ENCODE measurements around the gene SNURF. TPM values are rescaled to one million over a fixed set of nuclear protein-coding genes. Genes with fewer than 3 reads are reported as not detected.

The SNURF gene
- total and polyA plus RNA-seq, 2 experiments from 2014 or later = 7.2 to 12.0 TPM

DNA sequence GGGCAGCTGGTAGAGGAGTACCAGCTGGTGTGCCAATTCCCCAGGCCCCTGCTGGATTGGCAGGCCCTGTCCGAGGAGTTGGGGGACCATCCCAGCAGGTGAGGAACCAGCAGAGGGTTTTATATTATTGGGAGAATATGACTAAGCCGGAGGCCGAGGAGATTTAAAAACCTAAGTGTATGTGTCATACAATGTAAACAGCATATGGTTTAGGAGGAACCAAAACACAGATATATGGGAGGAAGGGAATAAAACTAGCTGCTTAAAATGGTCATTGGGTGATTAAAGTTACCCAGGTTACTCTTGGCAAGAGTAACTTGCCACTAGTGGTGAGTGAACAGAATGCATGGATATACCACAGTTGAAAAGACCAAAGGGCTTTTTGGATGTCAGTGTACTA is 22.1 kb downstream of the SNURF start:
- H4K20me1 ChIP-seq (ENCODE audit: insufficient read depth, poor library complexity, severe bottlenecking) = no peaks in the 10 kb centered on the region
- no peaks in the 10 kb centered on the region for H3K27me3 ChIP-seq
- TF ChIP-seq, protein P1, sequence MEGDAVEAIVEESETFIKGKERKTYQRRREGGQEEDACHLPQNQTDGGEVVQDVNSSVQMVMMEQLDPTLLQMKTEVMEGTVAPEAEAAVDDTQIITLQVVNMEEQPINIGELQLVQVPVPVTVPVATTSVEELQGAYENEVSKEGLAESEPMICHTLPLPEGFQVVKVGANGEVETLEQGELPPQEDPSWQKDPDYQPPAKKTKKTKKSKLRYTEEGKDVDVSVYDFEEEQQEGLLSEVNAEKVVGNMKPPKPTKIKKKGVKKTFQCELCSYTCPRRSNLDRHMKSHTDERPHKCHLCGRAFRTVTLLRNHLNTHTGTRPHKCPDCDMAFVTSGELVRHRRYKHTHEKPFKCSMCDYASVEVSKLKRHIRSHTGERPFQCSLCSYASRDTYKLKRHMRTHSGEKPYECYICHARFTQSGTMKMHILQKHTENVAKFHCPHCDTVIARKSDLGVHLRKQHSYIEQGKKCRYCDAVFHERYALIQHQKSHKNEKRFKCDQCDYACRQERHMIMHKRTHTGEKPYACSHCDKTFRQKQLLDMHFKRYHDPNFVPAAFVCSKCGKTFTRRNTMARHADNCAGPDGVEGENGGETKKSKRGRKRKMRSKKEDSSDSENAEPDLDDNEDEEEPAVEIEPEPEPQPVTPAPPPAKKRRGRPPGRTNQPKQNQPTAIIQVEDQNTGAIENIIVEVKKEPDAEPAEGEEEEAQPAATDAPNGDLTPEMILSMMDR (IDR thresholded peaks at IDR 0.05; ENCODE audit: poor library complexity) = no peak
- TF ChIP-seq EZH2phosphoT487 (IDR thresholded peaks at IDR 0.05; ENCODE audit: low read depth, severe bottlenecking, unreplicated experiment) (no peak), EZH2 (IDR thresholded peaks at IDR 0.05; ENCODE audit: borderline replicate concordance) (no peak)
- DNase-seq (ENCODE audit: low spot score) = no peak
- H3K4me2 ChIP-seq = no peak overlapping the region
- 85% methylated on average over 3 of the region's 3 CpGs for WGBS (ENCODE audit: low lambda C conversion rate, missing lambda C conversion rate)
- peaks cover 11% of the 10 kb centered on the region for H3K79me2 ChIP-seq
- H2AFZ ChIP-seq = no peak overlapping the region
- no peaks in the 10 kb centered on the region for H3K9me2 ChIP-seq (replicated peaks; ENCODE audit: insufficient read depth)
- no peaks in the 10 kb centered on the region for H3K4me1 ChIP-seq (ENCODE audit: insufficient read depth)
- H3K9me3 ChIP-seq (ENCODE audit: low read depth) = no peaks in the 10 kb centered on the region
- no peak overlapping the region for H3K4me3 ChIP-seq
- no peaks in the 10 kb centered on the region for H3K36me3 ChIP-seq (replicated peaks; ENCODE audit: insufficient read depth, low read depth)
- H3K27ac ChIP-seq = no peak overlapping the region

GRCh38 chr15:24977686-24978085 is 22.9 kb downstream of the SNURF start:
- no peaks in the 10 kb centered on the region for H3K36me3 ChIP-seq (replicated peaks; ENCODE audit: insufficient read depth, low read depth)
- no peak for TF ChIP-seq EZH2phosphoT487 (IDR thresholded peaks at IDR 0.05; ENCODE audit: low read depth, severe bottlenecking, unreplicated experiment)
- TF ChIP-seq EZH2 (IDR thresholded peaks at IDR 0.05; ENCODE audit: borderline replicate concordance) = no peak
- TF ChIP-seq, protein P1 (IDR thresholded peaks at IDR 0.05; ENCODE audit: poor library complexity) = no peak
- H3K27ac ChIP-seq = no peak overlapping the region
- no peaks in the 10 kb centered on the region for H4K20me1 ChIP-seq (ENCODE audit: insufficient read depth, poor library complexity, severe bottlenecking)
- no peak overlapping the region for H2AFZ ChIP-seq
- no peaks in the 10 kb centered on the region for H3K27me3 ChIP-seq
- no peak for DNase-seq (ENCODE audit: low spot score)
- H3K9me3 ChIP-seq (ENCODE audit: low read depth) = no peaks in the 10 kb centered on the region
- 83% methylated on average over 9 of the region's 9 CpGs for WGBS (ENCODE audit: low lambda C conversion rate, missing lambda C conversion rate)
- H3K4me1 ChIP-seq (ENCODE audit: insufficient read depth) = no peaks in the 10 kb centered on the region
- H3K4me2 ChIP-seq = no peak overlapping the region
- no peak overlapping the region for H3K4me3 ChIP-seq
- H3K9me2 ChIP-seq (replicated peaks; ENCODE audit: insufficient read depth) = no peaks in the 10 kb centered on the region
- peaks cover 11% of the 10 kb centered on the region for H3K79me2 ChIP-seq

GRCh38 chr15:24985224-24985623 is 30.4 kb downstream of the SNURF start:
- Histone ChIP-seq H4K20me1 (ENCODE audit: insufficient read depth, poor library complexity, severe bottlenecking) (peaks cover 3% of the 10 kb centered on the region), H3K4me2 (no peak overlapping the region), H3K79me2 (peaks cover 34% of the 10 kb centered on the region)

More at GRCh38 chr15:24985224-24985623, 30.4 kb downstream of the SNURF start:
- Histone ChIP-seq H3K27me3 (no peaks in the 10 kb centered on the region), H3K9me2 (replicated peaks; ENCODE audit: insufficient read depth) (no peaks in the 10 kb centered on the region), H3K4me1 (ENCODE audit: insufficient read depth) (no peaks in the 10 kb centered on the region), H3K9me3 (ENCODE audit: low read depth) (no peaks in the 10 kb centered on the region), H3K27ac (no peak overlapping the region), H3K36me3 (replicated peaks; ENCODE audit: insufficient read depth, low read depth) (no peaks in the 10 kb centered on the region), H3K4me3 (no peak overlapping the region), H2AFZ (no peak overlapping the region)
- 82% methylated on average over 7 of the region's 7 CpGs for WGBS (ENCODE audit: low lambda C conversion rate, missing lambda C conversion rate)
- TF ChIP-seq EZH2 (IDR thresholded peaks at IDR 0.05; ENCODE audit: borderline replicate concordance) = no peak
- TF ChIP-seq EZH2phosphoT487 (IDR thresholded peaks at IDR 0.05; ENCODE audit: low read depth, severe bottlenecking, unreplicated experiment) = no peak
- TF ChIP-seq, protein P1 (IDR thresholded peaks at IDR 0.05; ENCODE audit: poor library complexity) = no peak
- no peak for DNase-seq (ENCODE audit: low spot score)

All from hepatocyte (in vitro differentiated cells).